HCT116 (cell line): Measurements from ENCODE around the gene TOPBP1. TPM values are rescaled to one million over a fixed set of nuclear protein-coding genes. Genes with fewer than 3 reads are reported as not detected.

ENCODE experiments used
- ATAC-seq: fragments of 200-7000 bp; cut with Tn5 transposase; 2 replicates; pipeline ENCODE4 v1.9.1; 2020; ENCODE audit warnings: mild to moderate bottlenecking, moderate library complexity
- BruUV-seq: library from RNA; stranded (reverse); fragments of 400-500 nt; replicated peaks from 2 replicates; lab custom pipeline; 2021; lab: Mats Ljungman, UMichigan
- CTCF ChIA-PET: fragments of 300-600 bp; sonication (Branson Sonifier 250); formaldehyde crosslinking; loops from one replicate; lab custom pipeline; 2021; ENCODE audit warnings: antibody characterized with exemption; lab: Charles Lee
- POLR2A ChIA-PET: fragments of 300-600, 350-600 bp; sonication (Branson Sonifier 250); formaldehyde crosslinking; loops from one replicate; lab custom pipeline; 2021; ENCODE audit warnings: antibody characterized with exemption; lab: Charles Lee
- RAD21 ChIA-PET, 2 experiments: fragments of 300-600 bp; sonication (Branson Sonifier 250); formaldehyde crosslinking; loops; one replicate each; lab custom pipeline; 2023; ENCODE audit warnings: low total read pairs in 2 of 2; ENCODE audit not compliant: uncharacterized antibody in 2 of 2, unreplicated experiment in 2 of 2, low non-redundant PET in 1 of 2; lab: Charles Lee
- DNase-seq: peaks from one replicate; pipeline ENCODE4 v3.0.0-alpha.2; 2010; ENCODE audit warnings: low read depth, low spot score
- H2AFZ ChIP-seq: fragments of 200-600 bp; shearing (Covaris generic), sonication (generic); 2 replicates; pipeline ENCODE4 v1.6.1; 2017; ENCODE audit warnings: low read depth, mixed run types, mixed read lengths, antibody characterized with exemption, low read length; ENCODE audit not compliant: poor library complexity, severe bottlenecking
- H3K27ac ChIP-seq: 2 replicates; pipeline ENCODE4 v1.5.1; 2012; ENCODE audit warnings: low read depth, low read length
- H3K27me3 ChIP-seq: fragments of 200-600 bp; sonication (generic); 2 replicates; pipeline ENCODE4 v1.6.1; 2016; ENCODE audit warnings: mixed run types, low read length, mixed read lengths; ENCODE audit not compliant: insufficient read depth
- H3K36me3 ChIP-seq, 2 experiments: fragments of 200-500 bp in 1 of 2; fragments of 200-600 bp in 1 of 2; sonication (Bioruptor generic) in 1 of 2; sonication (generic) in 1 of 2; 2 replicates each; pipeline versions ENCODE4 v1.5.1 to v1.6.1; 2014 to 2016; ENCODE audit warnings: low read length in 2 of 2, inconsistent platforms in 1 of 2, mixed read lengths in 1 of 2, mixed run types in 1 of 2; ENCODE audit not compliant: insufficient read depth in 2 of 2, control insufficient read depth in 1 of 2
- H3K4me1 ChIP-seq, 2 experiments: fragments of 200-600 bp in 1 of 2; sonication (generic) in 1 of 2; 2 replicates each; pipeline versions ENCODE4 v1.5.1 to v1.6.1; 2012 to 2017; ENCODE audit warnings: low read length in 2 of 2, inconsistent platforms in 1 of 2, mild to moderate bottlenecking in 1 of 2, mixed read lengths in 1 of 2, mixed run types in 1 of 2, moderate library complexity in 1 of 2; ENCODE audit not compliant: insufficient read depth in 2 of 2, control insufficient read depth in 1 of 2
- H3K4me2 ChIP-seq: fragments of 200-600 bp; sonication (generic); 2 replicates; pipeline ENCODE4 v1.6.1; 2017; ENCODE audit warnings: mixed run types, low read length, mixed read lengths
- H3K4me3 ChIP-seq, 2 experiments: fragments of 200-600 bp in 1 of 2; sonication (generic) in 1 of 2; replicated peaks in 1 of 2; 2 replicates each; pipeline ENCODE4 v1.5.1; 2011 to 2016; ENCODE audit warnings: low read length in 2 of 2, control low read depth in 1 of 2, low read depth in 1 of 2, mild to moderate bottlenecking in 1 of 2, mixed read lengths in 1 of 2, mixed run types in 1 of 2
- H3K79me2 ChIP-seq: fragments of 200-600 bp; sonication (generic); 2 replicates; pipeline ENCODE4 v1.6.1; 2017; ENCODE audit warnings: mild to moderate bottlenecking, mixed run types, low read length, moderate library complexity, mixed read lengths; ENCODE audit not compliant: insufficient read depth
- H3K9ac ChIP-seq: fragments of 200-600 bp; sonication (generic); 2 replicates; pipeline ENCODE4 v1.6.1; 2016; ENCODE audit warnings: low read length, mixed read lengths
- H3K9me2 ChIP-seq: fragments of 200-600 bp; sonication (generic), shearing (Covaris generic); 2 replicates; pipeline ENCODE4 v1.6.1; 2017; ENCODE audit warnings: mixed run types, mild to moderate bottlenecking, moderate library complexity; ENCODE audit not compliant: insufficient read depth
- H3K9me3 ChIP-seq, 2 experiments: fragments of 200-500 bp in 1 of 2; fragments of 200-600 bp in 1 of 2; sonication (Bioruptor generic) in 1 of 2; sonication (generic) in 1 of 2; 2 replicates each; pipeline ENCODE4 v1.6.1; 2014 to 2017; ENCODE audit warnings: low read length in 2 of 2, mixed read lengths in 2 of 2, inconsistent platforms in 1 of 2, low read depth in 1 of 2, mild to moderate bottlenecking in 1 of 2, mixed run types in 1 of 2, moderate library complexity in 1 of 2; ENCODE audit not compliant: control insufficient read depth in 1 of 2, insufficient read depth in 1 of 2
- H4K20me1 ChIP-seq: fragments of 200-600 bp; sonication (generic), shearing (Covaris generic); 2 replicates; pipeline ENCODE4 v1.6.1; 2017; ENCODE audit warnings: mixed run types, mild to moderate bottlenecking, moderate library complexity; ENCODE audit not compliant: insufficient read depth
- CBX3 ChIP-seq: IDR thresholded peaks from 2 replicates; pipeline ENCODE4 v1.6.1; 2012; ENCODE audit warnings: low read depth
- ELF1 ChIP-seq: IDR thresholded peaks from 2 replicates; pipeline ENCODE4 v1.6.1; 2012; ENCODE audit warnings: low read depth, borderline replicate concordance
- EZH2phosphoT487 ChIP-seq: fragments of 200-600 bp; IDR thresholded peaks from 2 replicates; pipeline ENCODE4 v1.6.1; 2018; ENCODE audit warnings: antibody characterized with exemption, borderline replicate concordance
- JUND ChIP-seq: IDR thresholded peaks from 2 replicates; pipeline ENCODE4 v1.6.1; 2012
- POLR2AphosphoS5 ChIP-seq: IDR thresholded peaks from 2 replicates; pipeline ENCODE4 v1.6.1; 2011; ENCODE audit warnings: mild to moderate bottlenecking, low read depth, low read length, moderate library complexity
- SIN3A ChIP-seq: IDR thresholded peaks from 2 replicates; pipeline ENCODE4 v1.6.1; 2012; ENCODE audit warnings: low read depth
- SRF ChIP-seq: IDR thresholded peaks from 2 replicates; pipeline ENCODE4 v1.6.1; 2012; ENCODE audit warnings: low read depth
- TCF7L2 ChIP-seq: IDR thresholded peaks from 2 replicates; pipeline ENCODE4 v1.7.0; 2011; ENCODE audit warnings: borderline replicate concordance, inconsistent platforms; ENCODE audit not compliant: insufficient read depth, insufficient read length; ENCODE audit errors: extremely low read depth
- YY1 ChIP-seq: IDR thresholded peaks from 2 replicates; pipeline ENCODE4 v1.6.1; 2011; ENCODE audit warnings: low read length, low read depth, moderate library complexity, mild to moderate bottlenecking; ENCODE audit not compliant: insufficient replicate concordance; ENCODE audit errors: extremely low read depth
- intact Hi-C: fragments of 100-400 bp; cut with micrococcal nuclease; formaldehyde crosslinking; loops from 2 replicates; pipeline ENCODE4 v1.10.0; 2022
- total RNA-seq: library from RNA; stranded (reverse); gene quantifications from one replicate; pipeline ENCODE4 v1.2.1, GENCODE V29; 2021; ENCODE audit not compliant: unreplicated experiment
- TF ChIP-seq, protein P1 (sequence below): IDR thresholded peaks from 2 replicates; pipeline ENCODE4 v1.6.1; 2012

TOPBP1 gene
- total RNA-seq, 1 experiment from 2014 or later: 42.2 TPM

DNA sequence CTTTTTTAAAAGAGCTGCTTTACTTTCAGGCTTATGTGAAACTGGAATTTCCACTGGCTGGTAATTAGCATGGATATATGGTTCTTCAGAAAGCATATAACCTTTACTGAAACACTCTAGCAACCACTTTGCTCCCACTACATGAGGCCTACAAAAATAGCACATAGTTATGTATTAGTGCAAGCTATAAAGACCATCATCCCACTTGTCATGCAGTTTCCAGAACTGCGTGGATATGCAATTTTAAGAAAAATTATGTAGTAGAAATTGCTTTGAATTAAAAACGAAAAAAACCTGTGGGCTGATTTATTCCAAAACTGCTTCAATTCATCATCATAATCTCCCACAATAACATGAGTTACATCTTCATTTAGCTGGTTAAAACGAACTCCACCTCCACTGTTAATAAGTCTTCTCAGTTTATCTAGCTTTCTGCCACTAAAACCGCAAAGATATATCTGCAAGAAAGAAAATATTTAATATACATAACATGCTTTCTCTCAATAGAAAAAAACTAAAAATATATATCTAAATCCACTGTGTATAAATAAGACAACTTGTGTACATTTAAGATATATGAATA is 12.2 kb downstream of the TOPBP1 start:
- CTCF ChIA-PET: no interaction called here

DNA sequence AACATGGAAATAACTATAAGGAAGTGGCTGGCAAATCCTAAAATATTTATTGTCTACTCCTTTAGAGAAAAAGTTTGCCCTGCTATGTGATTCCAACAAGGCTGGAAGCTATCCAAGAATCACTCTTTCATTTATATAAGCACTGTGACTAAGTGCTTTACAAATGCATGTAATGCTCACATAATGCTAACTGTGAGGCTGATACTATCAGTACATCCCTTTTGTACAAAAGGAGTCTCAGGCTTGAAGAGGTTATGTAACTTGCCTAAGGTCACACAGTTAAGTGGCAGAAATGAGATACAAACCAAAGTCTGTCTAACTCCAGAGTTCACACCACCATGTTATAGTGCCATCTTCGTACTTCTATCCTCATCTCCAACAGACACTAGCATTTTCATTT is 17.0 kb downstream of the TOPBP1 start:
- no peaks in the 10 kb centered on the region for H3K9me3 ChIP-seq
- H3K27me3 ChIP-seq: no peaks in the 10 kb centered on the region
- peaks cover 6% of the 10 kb centered on the region; the same call in 1 of the 2 replicates for H4K20me1 ChIP-seq
- no TSS peak for BruUV-seq
- no peak overlapping the region for H2AFZ ChIP-seq
- ATAC-seq (peak; percentile 47), DNase-seq (no peak)
- H3K4me3 ChIP-seq: no peak overlapping the region
- no peak for TF ChIP-seq POLR2AphosphoS5
- no peaks in the 10 kb centered on the region for H3K9me2 ChIP-seq
- RAD21 ChIA-PET: no interaction called here
- H3K27ac ChIP-seq: no peak overlapping the region
- intact Hi-C loops: no loop called here
- H3K79me2 ChIP-seq: peaks cover 32% of the 10 kb centered on the region
- CTCF ChIA-PET: no interaction called here
- no peak overlapping the region for H3K4me2 ChIP-seq
- H3K4me1 ChIP-seq: peaks cover 0 to 4% of the 10 kb centered on the region in 2 experiments; a peak in 1 of 4 replicates
- POLR2A ChIA-PET: no interaction called here
- no peak overlapping the region for H3K9ac ChIP-seq
- H3K36me3 ChIP-seq: peaks cover 27 to 67% of the 10 kb centered on the region in 2 experiments

More for the DNA sequence above, 12.2 kb downstream of the TOPBP1 start:
- Histone ChIP-seq H3K27me3 (no peaks in the 10 kb centered on the region), H3K9me3 (no peaks in the 10 kb centered on the region), H3K79me2 (peaks cover 35% of the 10 kb centered on the region), H3K27ac (no peak overlapping the region), H3K4me1 (peaks cover 0 to 4% of the 10 kb centered on the region in 2 experiments; a peak in 1 of 4 replicates), H3K9me2 (no peaks in the 10 kb centered on the region), H3K36me3 (peaks cover 35 to 50% of the 10 kb centered on the region in 2 experiments), H2AFZ (no peak overlapping the region), H3K4me2 (no peak overlapping the region), H3K9ac (no peak overlapping the region), H4K20me1 (peaks cover 8% of the 10 kb centered on the region; the same call in 1 of the 2 replicates), H3K4me3 (no peak overlapping the region)
- intact Hi-C loops: no loop called here
- ATAC-seq (no peak), DNase-seq (no peak)
- ChIA-PET RAD21 (no interaction called here), POLR2A (no interaction called here)
- no TSS peak for BruUV-seq
- TF ChIP-seq EZH2phosphoT487 (no peak), YY1 (no peak), JUND (no peak), ELF1 (no peak), CBX3 (no peak), SRF (no peak), SIN3A (no peak), TCF7L2 (no peak)
- TF ChIP-seq, protein P1, sequence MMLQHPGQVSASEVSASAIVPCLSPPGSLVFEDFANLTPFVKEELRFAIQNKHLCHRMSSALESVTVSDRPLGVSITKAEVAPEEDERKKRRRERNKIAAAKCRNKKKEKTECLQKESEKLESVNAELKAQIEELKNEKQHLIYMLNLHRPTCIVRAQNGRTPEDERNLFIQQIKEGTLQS: no peak
